ENCODE results near the gene SV2A.
A peak's percentile ranks its signal among the peaks of the same experiment; 100 is the strongest.

GRCh38 chr1:149888247-149888998 lies 29.2 kb downstream of the SV2A start:
- TF ChIP-seq CTCF (IDR thresholded peaks at IDR 0.05) (peak; percentile 38 to 55 (median 44)), POLR2A (IDR thresholded peaks at IDR 0.05) (no peak)

All from right lobe of liver (tissue), 4 donors.